Upper lobe of left lung (tissue), 6 donors: ENCODE measurements around the gene ESRP2. TPM values are rescaled to one million over a fixed set of nuclear protein-coding genes. Genes with fewer than 3 reads are reported as not detected.

Experiments
- ATAC-seq, 2 donors: fragments of 200-7000 bp; cut with Tn5 transposase; one replicate each; pipeline ENCODE4 v1.9.1; 2022; ENCODE audit warnings: mild to moderate bottlenecking in 2 of 2, moderate library complexity in 2 of 2; ENCODE audit not compliant: low FRiP score in 2 of 2
- DNase-seq, 2 donors: peaks; one replicate each; pipeline ENCODE4 v3.0.0-alpha.2; 2019 to 2020
- H3K27ac ChIP-seq, 4 donors: fragments of 200-600 bp; sonication (generic); one replicate each; pipeline ENCODE4 v1.5.1; 2016 to 2019
- H3K27me3 ChIP-seq, 4 donors: fragments of 200-600 bp; sonication (generic); one replicate each; pipeline ENCODE4 v1.5.1; 2017 to 2019
- H3K36me3 ChIP-seq, 4 donors: fragments of 200-600 bp; sonication (generic); one replicate each; pipeline ENCODE4 v1.5.1; 2016 to 2019
- H3K4me1 ChIP-seq, 4 donors: fragments of 200-600 bp; sonication (generic); one replicate each; pipeline ENCODE4 v1.5.1; 2018 to 2019
- H3K4me3 ChIP-seq, 4 donors: fragments of 200-600 bp; sonication (generic); one replicate each; pipeline ENCODE4 v1.5.1; 2017 to 2019; ENCODE audit warnings: mild to moderate bottlenecking in 2 of 4, moderate library complexity in 1 of 4
- H3K9me3 ChIP-seq, 4 donors: fragments of 200-600 bp; sonication (generic); one replicate each; pipeline ENCODE4 v1.5.1; 2018 to 2019
- CTCF ChIP-seq, 6 experiments: fragments of 450-650 bp in 4 of 6; fragments of 200-600 bp in 2 of 6; sonication (generic) in 2 of 6; IDR thresholded peaks; one replicate each; pipeline ENCODE4 v1.5.1; 2016 to 2019; ENCODE audit warnings: antibody characterized with exemption in 6 of 6
- EP300 ChIP-seq, 4 donors: sonication (generic); formaldehyde crosslinking; IDR thresholded peaks; one replicate each; pipeline ENCODE4 v1.5.1; 2017; ENCODE audit warnings: antibody characterized with exemption in 4 of 4, control low read depth in 2 of 4
- POLR2A ChIP-seq, 4 donors: fragments of 450-650 bp; IDR thresholded peaks; one replicate each; pipeline ENCODE4 v1.5.1; 2016 to 2017; ENCODE audit warnings: antibody characterized with exemption in 4 of 4, mild to moderate bottlenecking in 2 of 4
- POLR2AphosphoS5 ChIP-seq, 2 donors: sonication (generic); formaldehyde crosslinking; IDR thresholded peaks; one replicate each; pipeline ENCODE4 v1.5.1; 2017; ENCODE audit warnings: antibody characterized with exemption in 2 of 2
- WGBS, 2 donors: methylation state at CpG; one replicate each; pipeline ENCODE4 v1.1.5; 2017 to 2018; 5-methylcytosine and 5-hydroxymethylcytosine counted together
- total RNA-seq, 6 donors: library from RNA; depleted of rRNA in 4 of 6; stranded (reverse); fragments of >200 nt in 4 of 6; gene quantifications; one replicate each; pipeline versions ENCODE4 v1.1.0 to v1.2.1, GENCODE V29; 2016 to 2021
- donor health status: DM: no; HTN: no; CAD: no; lungs with moderate emphysema.
- donor health status: DM: no; HTN: yes; CAD: no; lungs with severe emphysema.

Gene ESRP2
- total RNA-seq, 6 donors from 2014 or later: 54.2 to 102 (median 64.4) TPM

- H3K36me3 ChIP-seq: peaks cover 0 to 24% (median 0%) of the 10 kb centered on the region in 4 donors
- DNase-seq: no peak
- H3K27ac ChIP-seq: no peak overlapping the region
- H3K9me3 ChIP-seq: no peaks in the 10 kb centered on the region
- H3K4me1 ChIP-seq: peaks cover 0 to 23% (median 0%) of the 10 kb centered on the region in 4 donors
- 71 to 77% methylated on average over 4 of the region's 4 CpGs for WGBS, 2 donors
- H3K27me3 ChIP-seq: no peaks in the 10 kb centered on the region
- no peak overlapping the region for H3K4me3 ChIP-seq
- TF ChIP-seq CTCF (IDR thresholded peaks at IDR 0.05): no peak
- TF ChIP-seq POLR2A (IDR thresholded peaks at IDR 0.05): no peak
- TF ChIP-seq EP300 (IDR thresholded peaks at IDR 0.05): no peak
- no peak for TF ChIP-seq POLR2AphosphoS5 (IDR thresholded peaks at IDR 0.05)
- ATAC-seq: no peak
Measured at GRCh38 chr16:68217506-68217905, 18.4 kb downstream of the ESRP2 start.

GRCh38 chr16:68216240-68216639 is 19.7 kb downstream of the ESRP2 start:
- Histone ChIP-seq H3K27me3 (no peaks in the 10 kb centered on the region), H3K9me3 (no peaks in the 10 kb centered on the region), H3K4me1 (peaks cover 0 to 22% (median 0%) of the 10 kb centered on the region in 4 donors), H3K36me3 (peaks cover 0 to 17% (median 0%) of the 10 kb centered on the region in 4 donors), H3K27ac (no peak overlapping the region), H3K4me3 (no peak overlapping the region)
- ATAC-seq: no peak
- no peak for DNase-seq
- WGBS, 2 donors: 63 to 90% methylated on average over 3 of the region's 3 CpGs
- TF ChIP-seq CTCF (IDR thresholded peaks at IDR 0.05): no peak
- no peak for TF ChIP-seq POLR2AphosphoS5 (IDR thresholded peaks at IDR 0.05)
- no peak for TF ChIP-seq EP300 (IDR thresholded peaks at IDR 0.05)
- TF ChIP-seq POLR2A (IDR thresholded peaks at IDR 0.05): no peak

GRCh38 chr16:68215302-68215701 is 20.6 kb downstream of the ESRP2 start:
- H3K9me3 ChIP-seq: no peaks in the 10 kb centered on the region
- peaks cover 0 to 16% (median 0%) of the 10 kb centered on the region in 4 donors for H3K4me1 ChIP-seq
- no peaks in the 10 kb centered on the region for H3K27me3 ChIP-seq
- no peak overlapping the region for H3K4me3 ChIP-seq
- WGBS, 2 donors: 50 to 74% methylated on average over 1 of the region's 1 CpG
- DNase-seq (no peak), ATAC-seq (no peak)
- TF ChIP-seq POLR2A (IDR thresholded peaks at IDR 0.05): no peak
- TF ChIP-seq POLR2AphosphoS5 (IDR thresholded peaks at IDR 0.05): no peak
- no peak for TF ChIP-seq CTCF (IDR thresholded peaks at IDR 0.05)
- TF ChIP-seq EP300 (IDR thresholded peaks at IDR 0.05): no peak
- H3K36me3 ChIP-seq: peaks cover 0 to 14% (median 0%) of the 10 kb centered on the region in 4 donors
- H3K27ac ChIP-seq: no peak overlapping the region

GRCh38 chr16:68214726-68215125 is 21.2 kb downstream of the ESRP2 start:
- H3K4me1 ChIP-seq: peaks cover 0 to 12% (median 0%) of the 10 kb centered on the region in 4 donors
- ATAC-seq (no peak), DNase-seq (no peak)
- H3K9me3 ChIP-seq: no peaks in the 10 kb centered on the region
- no peak overlapping the region for H3K4me3 ChIP-seq
- H3K27ac ChIP-seq: peak overlapping the region in 1 of 4 donors; percentile 3
- TF ChIP-seq POLR2A (IDR thresholded peaks at IDR 0.05) (no peak), EP300 (IDR thresholded peaks at IDR 0.05) (no peak), CTCF (IDR thresholded peaks at IDR 0.05) (no peak), POLR2AphosphoS5 (IDR thresholded peaks at IDR 0.05) (no peak)
- WGBS, 2 donors: 72 to 79% methylated on average over 3 of the region's 3 CpGs
- H3K27me3 ChIP-seq: no peaks in the 10 kb centered on the region
- H3K36me3 ChIP-seq: peaks cover 0 to 14% (median 0%) of the 10 kb centered on the region in 4 donors

GRCh38 chr16:68206245-68206644 is 29.7 kb downstream of the ESRP2 start:
- TF ChIP-seq CTCF (IDR thresholded peaks at IDR 0.05) (no peak), POLR2AphosphoS5 (IDR thresholded peaks at IDR 0.05) (no peak), EP300 (IDR thresholded peaks at IDR 0.05) (no peak), POLR2A (IDR thresholded peaks at IDR 0.05) (no peak)
- Histone ChIP-seq H3K36me3 (peaks cover 0 to 19% (median 2%) of the 10 kb centered on the region in 4 donors), H3K4me3 (no peak overlapping the region), H3K27ac (no peak overlapping the region), H3K9me3 (no peaks in the 10 kb centered on the region), H3K27me3 (no peaks in the 10 kb centered on the region), H3K4me1 (no peaks in the 10 kb centered on the region)
- ATAC-seq (no peak), DNase-seq (no peak)
- WGBS, 2 donors: 64 to 75% methylated on average over 2 of the region's 2 CpGs
